ENCODE results near the gene MSRB3.

- no peak for TF ChIP-seq CTCF (conservative IDR thresholded peaks at IDR 0.05; ENCODE audit: low read depth, low read length)
- TF ChIP-seq EZH2phosphoT487 (IDR thresholded peaks at IDR 0.05; ENCODE audit: borderline replicate concordance, low read length): no peak
- TF ChIP-seq EZH2 (IDR thresholded peaks at IDR 0.05; ENCODE audit: low read length, unreplicated experiment): no peak
These were observed 218.1 kb downstream of the MSRB3 start for GRCh38 chr12:65496617-65497016.

All from PC-3 (cell line).